Bronchial epithelial cell (primary cell): ENCODE measurements around the gene KRT15. TPM values are rescaled to one million over a fixed set of nuclear protein-coding genes. Genes with fewer than 3 reads are reported as not detected.

Experiments
- DNase-seq: peaks from one replicate; pipeline ENCODE4 v3.0.0-alpha.2; 2010; ENCODE audit warnings: low read depth
- FAIRE-seq: peaks from 2 replicates; lab custom pipeline; 2011; peaks lifted over from hg19 to GRCh38; lab: Jason Lieb, UNC
- H3K27me3 ChIP-seq: 2 replicates; pipeline ENCODE4 v1.5.1; 2011; ENCODE audit warnings: low read length; ENCODE audit not compliant: control insufficient read depth, insufficient read depth
- H3K36me3 ChIP-seq: 2 replicates; pipeline ENCODE4 v1.5.1; 2011; ENCODE audit warnings: low read length; ENCODE audit not compliant: control insufficient read depth, insufficient read depth
- H3K4me3 ChIP-seq: 2 replicates; pipeline ENCODE4 v1.5.1; 2011; ENCODE audit warnings: mild to moderate bottlenecking, low read depth, low read length, control low read depth
- total RNA-seq: library from RNA; depleted of rRNA; stranded (reverse); fragments of >200 nt; gene quantifications from 2 replicates; pipeline ENCODE4 v1.2.1, GENCODE V29; 2014
- TF ChIP-seq, protein P1 (sequence below): IDR thresholded peaks from 2 replicates; pipeline ENCODE4 v1.5.1; 2011; ENCODE audit warnings: mild to moderate bottlenecking, moderate library complexity, low read length, control low read depth, inconsistent platforms; ENCODE audit not compliant: insufficient read depth, severe bottlenecking

The KRT15 gene
- total RNA-seq, 1 donor from 2014 or later = 67.9 TPM

DNA sequence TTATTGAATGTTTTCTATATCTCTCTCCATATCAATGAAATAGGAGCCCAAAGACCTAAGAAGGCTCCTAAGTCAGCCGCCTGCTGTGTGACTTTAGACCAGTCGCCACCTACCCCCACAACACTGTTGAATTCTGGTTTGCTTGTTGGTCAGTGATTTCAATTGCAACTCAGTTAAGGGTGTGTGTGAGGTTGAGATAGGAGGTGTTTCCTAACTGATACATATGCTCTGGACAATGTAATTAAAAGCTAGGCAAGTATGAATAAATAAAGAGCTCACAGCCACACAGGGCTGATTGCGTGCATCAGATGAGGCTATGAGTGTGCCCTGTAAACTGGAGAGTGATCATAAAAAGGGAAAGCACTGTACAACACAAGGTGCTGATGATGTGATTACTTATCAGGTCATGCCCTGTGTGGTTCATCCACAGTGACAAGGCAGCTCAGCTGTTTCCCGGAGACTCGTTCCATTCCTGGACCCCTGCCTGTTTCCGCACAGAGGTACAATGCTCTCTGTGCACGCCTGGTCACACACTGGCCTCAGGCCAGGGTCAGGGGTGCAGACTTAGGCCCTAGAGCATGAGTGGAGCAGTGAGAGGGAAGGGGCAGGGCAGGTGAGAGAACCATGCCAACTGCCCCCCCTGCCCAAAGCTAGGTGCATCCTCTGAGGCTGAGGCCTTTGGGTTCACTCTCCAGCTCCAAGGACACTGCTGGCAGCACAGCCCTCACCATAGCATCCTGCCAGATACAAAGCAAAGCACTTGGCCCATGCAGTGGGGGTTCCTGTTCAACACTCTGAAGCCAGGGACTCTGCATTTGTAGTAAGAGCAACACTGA lies 34.5 kb downstream of the KRT15 start:
- peak; percentile 40 for FAIRE-seq
- no peaks in the 10 kb centered on the region for H3K27me3 ChIP-seq
- TF ChIP-seq, protein P1, sequence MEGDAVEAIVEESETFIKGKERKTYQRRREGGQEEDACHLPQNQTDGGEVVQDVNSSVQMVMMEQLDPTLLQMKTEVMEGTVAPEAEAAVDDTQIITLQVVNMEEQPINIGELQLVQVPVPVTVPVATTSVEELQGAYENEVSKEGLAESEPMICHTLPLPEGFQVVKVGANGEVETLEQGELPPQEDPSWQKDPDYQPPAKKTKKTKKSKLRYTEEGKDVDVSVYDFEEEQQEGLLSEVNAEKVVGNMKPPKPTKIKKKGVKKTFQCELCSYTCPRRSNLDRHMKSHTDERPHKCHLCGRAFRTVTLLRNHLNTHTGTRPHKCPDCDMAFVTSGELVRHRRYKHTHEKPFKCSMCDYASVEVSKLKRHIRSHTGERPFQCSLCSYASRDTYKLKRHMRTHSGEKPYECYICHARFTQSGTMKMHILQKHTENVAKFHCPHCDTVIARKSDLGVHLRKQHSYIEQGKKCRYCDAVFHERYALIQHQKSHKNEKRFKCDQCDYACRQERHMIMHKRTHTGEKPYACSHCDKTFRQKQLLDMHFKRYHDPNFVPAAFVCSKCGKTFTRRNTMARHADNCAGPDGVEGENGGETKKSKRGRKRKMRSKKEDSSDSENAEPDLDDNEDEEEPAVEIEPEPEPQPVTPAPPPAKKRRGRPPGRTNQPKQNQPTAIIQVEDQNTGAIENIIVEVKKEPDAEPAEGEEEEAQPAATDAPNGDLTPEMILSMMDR = no peak
- no peak for DNase-seq
- H3K4me3 ChIP-seq = no peak overlapping the region
- H3K36me3 ChIP-seq = no peaks in the 10 kb centered on the region

DNA sequence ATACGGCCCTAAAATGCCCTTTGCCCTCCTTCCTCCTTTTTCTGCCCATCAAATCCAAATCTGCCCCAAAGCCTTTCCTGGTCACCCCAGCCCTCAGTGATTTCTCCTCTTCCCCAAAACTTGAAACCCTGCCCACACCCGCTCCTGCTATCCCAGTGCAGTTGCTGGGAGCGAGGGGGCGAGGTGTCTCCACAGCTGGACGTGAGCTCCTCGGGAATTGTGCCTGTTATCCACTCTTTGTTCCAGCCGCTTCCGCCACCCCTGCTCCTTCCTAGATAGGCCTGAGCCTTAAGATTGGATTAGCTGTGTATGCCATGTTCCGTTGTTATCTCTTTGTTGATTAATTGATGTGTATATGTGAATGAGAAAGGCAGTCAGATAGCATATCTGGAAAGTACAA lies 35.2 kb downstream of the KRT15 start:
- DNase-seq (no peak), FAIRE-seq (no peak)
- TF ChIP-seq, protein P1 = no peak
- Histone ChIP-seq H3K36me3 (no peaks in the 10 kb centered on the region), H3K27me3 (no peaks in the 10 kb centered on the region), H3K4me3 (no peak overlapping the region)

DNA sequence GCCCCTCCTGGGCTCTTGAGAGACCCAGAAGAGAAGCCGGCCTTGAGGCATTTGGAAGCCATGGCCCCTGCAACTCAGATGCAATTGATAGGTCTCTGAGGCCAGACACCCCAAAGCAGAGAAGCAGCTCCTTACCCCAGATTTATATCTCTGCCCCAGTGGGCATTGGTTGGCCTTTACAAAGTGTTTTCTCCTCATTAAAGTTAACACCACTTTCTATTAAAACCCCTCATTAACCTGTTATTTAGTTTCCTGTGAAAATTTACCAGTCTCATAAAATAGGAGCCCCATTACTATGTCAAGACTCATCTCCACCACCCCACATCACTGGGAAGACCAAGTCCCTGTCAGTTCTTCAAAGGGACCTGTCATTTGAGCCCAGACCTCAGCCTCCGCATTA lies 37.7 kb downstream of the KRT15 start, which contains the start of gene KRT35:
TSS of gene KRT35 (minus strand) at position 116 of the 400 bp plus-strand sequence. CDS start at position 62, 54 bp downstream.
- Histone ChIP-seq H3K36me3 (no peaks in the 10 kb centered on the region), H3K4me3 (no peak within 1 kb of the TSS), H3K27me3 (no peaks in the 10 kb centered on the region)
- TF ChIP-seq, protein P1 = no peak
- DNase-seq (no peak), FAIRE-seq (no peak)

DNA sequence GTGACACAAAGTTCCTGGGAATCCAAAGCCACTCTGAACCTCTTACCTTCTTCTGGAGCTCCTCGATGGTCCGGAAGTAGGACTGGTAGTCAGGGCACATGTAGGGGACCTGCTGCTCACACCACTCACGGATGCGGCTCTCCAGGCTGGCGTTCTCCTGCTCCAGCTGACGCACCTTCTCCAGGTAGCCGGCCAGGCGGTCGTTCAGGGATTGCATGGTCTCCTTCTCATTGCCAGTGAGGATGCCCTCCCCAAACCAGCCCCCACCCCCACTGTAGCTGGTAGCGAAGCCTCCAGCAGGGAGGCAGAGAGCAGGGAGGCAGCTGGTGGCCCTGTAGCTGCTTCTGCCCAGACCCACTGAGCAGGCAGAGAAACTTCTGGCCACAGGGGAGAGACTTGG lies 38.1 kb downstream of the KRT15 start:
- Histone ChIP-seq H3K4me3 (no peak overlapping the region), H3K27me3 (peaks cover 1% of the 10 kb centered on the region), H3K36me3 (no peaks in the 10 kb centered on the region)
- DNase-seq (no peak), FAIRE-seq (no peak)
- TF ChIP-seq, protein P1 = no peak

DNA sequence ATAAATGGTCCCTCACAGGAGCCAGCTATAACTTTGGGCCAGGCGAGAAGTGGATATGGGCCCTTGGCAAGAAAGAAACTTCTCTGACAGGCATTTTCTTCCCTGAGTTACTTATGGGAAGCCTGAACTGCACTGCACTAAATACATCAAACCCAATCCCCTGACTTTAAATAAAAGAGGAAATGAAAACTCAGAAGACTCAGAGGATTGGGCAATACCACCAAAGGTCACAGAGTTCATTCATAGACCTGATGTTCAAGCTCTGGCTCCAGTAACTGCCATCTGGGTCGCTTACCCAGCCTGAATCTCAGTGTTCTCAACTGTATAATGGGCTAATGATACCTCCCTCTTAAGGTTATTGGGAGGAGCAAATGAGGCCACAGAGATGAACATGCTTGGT lies 38.6 kb downstream of the KRT15 start:
- no peaks in the 10 kb centered on the region for H3K36me3 ChIP-seq
- DNase-seq (no peak), FAIRE-seq (no peak)
- H3K4me3 ChIP-seq = no peak overlapping the region
- TF ChIP-seq, protein P1 = no peak
- peaks cover 1% of the 10 kb centered on the region for H3K27me3 ChIP-seq
